Measurements from ENCODE around the gene CFAP410.

Gene CFAP410

DNA sequence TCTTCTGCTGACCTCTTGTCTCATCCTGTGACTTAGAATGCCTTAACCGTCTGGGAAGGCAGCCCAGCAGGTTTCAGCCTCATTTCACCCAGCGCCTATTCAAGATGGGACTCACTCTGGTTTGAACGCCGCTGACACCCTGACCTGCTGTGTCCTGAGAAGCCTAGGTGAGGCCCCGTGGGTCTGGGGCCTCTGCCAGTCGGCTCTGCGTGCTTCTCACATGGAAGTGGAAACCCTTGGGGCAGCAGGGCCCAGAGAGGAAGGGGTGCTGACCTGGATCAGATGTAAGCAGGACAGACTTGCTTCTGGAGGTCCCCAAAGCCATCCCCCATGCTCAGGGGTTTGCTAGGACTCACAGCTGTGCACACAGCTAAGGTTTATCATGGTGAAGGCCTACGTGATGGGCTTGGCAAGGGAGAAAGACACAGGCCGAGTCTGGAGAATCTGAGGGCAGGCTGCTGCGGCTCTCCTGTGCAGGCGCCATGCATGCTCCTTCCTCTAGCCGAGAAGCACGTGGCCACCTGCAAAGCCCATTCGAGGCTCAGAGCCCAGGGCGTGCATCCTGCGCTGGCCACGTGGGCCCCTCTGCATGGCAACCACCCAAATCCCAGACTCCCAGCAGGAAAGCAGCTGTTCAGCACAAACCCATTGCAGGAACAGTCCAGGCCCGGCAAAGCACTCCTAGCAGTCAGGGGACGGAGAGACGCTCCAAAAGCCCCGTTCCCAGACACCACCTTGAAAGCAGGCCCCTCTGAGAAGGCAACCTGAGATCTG lies 18.1 kb upstream of the CFAP410 start:
- Histone ChIP-seq H3K36me3 (replicated peaks; ENCODE audit: insufficient read depth, low read length) (no peaks in the 10 kb centered on the region), H3K9me3 (replicated peaks; ENCODE audit: insufficient read depth, low read length) (no peaks in the 10 kb centered on the region), H3K9me2 (replicated peaks; ENCODE audit: insufficient read depth, low read length) (no peaks in the 10 kb centered on the region), H3K4me1 (ENCODE audit: low read length) (no peaks in the 10 kb centered on the region; the same call in 1 of the 2 replicates), H3K79me2 (ENCODE audit: low read length) (no peaks in the 10 kb centered on the region), H3K4me2 (ENCODE audit: low read depth, low read length) (no peak overlapping the region), H4K20me1 (ENCODE audit: insufficient read depth, low read length) (no peaks in the 10 kb centered on the region), H3K27ac (ENCODE audit: low read length) (no peak overlapping the region), H2AFZ (ENCODE audit: low read length) (no peak overlapping the region), H3K4me3 (ENCODE audit: low read length) (no peak overlapping the region), H3K9ac (ENCODE audit: low read length) (no peak overlapping the region), H3K27me3 (replicated peaks; ENCODE audit: insufficient read depth, low read length) (peaks cover 96% of the 10 kb centered on the region), H3F3A (ENCODE audit: insufficient read depth, low read length) (no peaks in the 10 kb centered on the region)
- DNase-seq, result no peak
- no peak for TF ChIP-seq EZH2 (optimal IDR thresholded peaks at IDR 0.05; ENCODE audit: low read depth, low read length)
- TF ChIP-seq, protein P1, sequence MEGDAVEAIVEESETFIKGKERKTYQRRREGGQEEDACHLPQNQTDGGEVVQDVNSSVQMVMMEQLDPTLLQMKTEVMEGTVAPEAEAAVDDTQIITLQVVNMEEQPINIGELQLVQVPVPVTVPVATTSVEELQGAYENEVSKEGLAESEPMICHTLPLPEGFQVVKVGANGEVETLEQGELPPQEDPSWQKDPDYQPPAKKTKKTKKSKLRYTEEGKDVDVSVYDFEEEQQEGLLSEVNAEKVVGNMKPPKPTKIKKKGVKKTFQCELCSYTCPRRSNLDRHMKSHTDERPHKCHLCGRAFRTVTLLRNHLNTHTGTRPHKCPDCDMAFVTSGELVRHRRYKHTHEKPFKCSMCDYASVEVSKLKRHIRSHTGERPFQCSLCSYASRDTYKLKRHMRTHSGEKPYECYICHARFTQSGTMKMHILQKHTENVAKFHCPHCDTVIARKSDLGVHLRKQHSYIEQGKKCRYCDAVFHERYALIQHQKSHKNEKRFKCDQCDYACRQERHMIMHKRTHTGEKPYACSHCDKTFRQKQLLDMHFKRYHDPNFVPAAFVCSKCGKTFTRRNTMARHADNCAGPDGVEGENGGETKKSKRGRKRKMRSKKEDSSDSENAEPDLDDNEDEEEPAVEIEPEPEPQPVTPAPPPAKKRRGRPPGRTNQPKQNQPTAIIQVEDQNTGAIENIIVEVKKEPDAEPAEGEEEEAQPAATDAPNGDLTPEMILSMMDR (IDR thresholded peaks at IDR 0.05; ENCODE audit: low read length), result no peak
- no peak for TF ChIP-seq EZH2phosphoT487 (IDR thresholded peaks at IDR 0.05; ENCODE audit: low read length)

DNA sequence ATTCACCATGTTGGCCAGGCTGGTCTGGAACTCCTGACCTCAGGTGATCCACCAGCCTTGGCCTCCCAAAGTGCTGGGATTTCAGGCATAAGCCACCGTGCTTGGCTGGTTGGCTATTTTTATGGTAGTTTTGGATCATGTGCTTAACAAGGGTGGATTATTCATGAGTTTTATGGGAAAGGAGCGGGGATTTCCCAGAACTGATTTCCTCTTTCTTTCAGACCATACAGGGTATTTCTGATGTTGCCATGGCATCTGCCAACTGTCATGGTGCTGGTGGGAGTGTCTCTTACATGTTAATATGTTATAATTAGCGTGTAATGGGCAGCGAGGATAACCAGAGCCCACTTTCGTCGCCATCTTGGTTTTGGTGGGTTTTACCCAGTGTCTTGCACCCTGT lies 17.4 kb upstream of the CFAP410 start:
- Histone ChIP-seq H3K27ac (ENCODE audit: low read length) (no peak overlapping the region), H3K4me1 (ENCODE audit: low read length) (no peaks in the 10 kb centered on the region; the same call in 1 of the 2 replicates), H2AFZ (ENCODE audit: low read length) (no peak overlapping the region), H3F3A (ENCODE audit: insufficient read depth, low read length) (no peaks in the 10 kb centered on the region), H3K27me3 (replicated peaks; ENCODE audit: insufficient read depth, low read length) (peaks cover 96% of the 10 kb centered on the region), H3K36me3 (replicated peaks; ENCODE audit: insufficient read depth, low read length) (no peaks in the 10 kb centered on the region), H3K9ac (ENCODE audit: low read length) (no peak overlapping the region), H3K9me2 (replicated peaks; ENCODE audit: insufficient read depth, low read length) (no peaks in the 10 kb centered on the region), H3K4me3 (ENCODE audit: low read length) (no peak overlapping the region), H3K4me2 (ENCODE audit: low read depth, low read length) (no peak overlapping the region), H4K20me1 (ENCODE audit: insufficient read depth, low read length) (no peaks in the 10 kb centered on the region), H3K9me3 (replicated peaks; ENCODE audit: insufficient read depth, low read length) (no peaks in the 10 kb centered on the region), H3K79me2 (ENCODE audit: low read length) (no peaks in the 10 kb centered on the region)
- TF ChIP-seq EZH2phosphoT487 (IDR thresholded peaks at IDR 0.05; ENCODE audit: low read length), result no peak
- TF ChIP-seq, protein P1 (IDR thresholded peaks at IDR 0.05; ENCODE audit: low read length), result no peak
- TF ChIP-seq EZH2 (optimal IDR thresholded peaks at IDR 0.05; ENCODE audit: low read depth, low read length), result no peak
- DNase-seq, result no peak

DNA sequence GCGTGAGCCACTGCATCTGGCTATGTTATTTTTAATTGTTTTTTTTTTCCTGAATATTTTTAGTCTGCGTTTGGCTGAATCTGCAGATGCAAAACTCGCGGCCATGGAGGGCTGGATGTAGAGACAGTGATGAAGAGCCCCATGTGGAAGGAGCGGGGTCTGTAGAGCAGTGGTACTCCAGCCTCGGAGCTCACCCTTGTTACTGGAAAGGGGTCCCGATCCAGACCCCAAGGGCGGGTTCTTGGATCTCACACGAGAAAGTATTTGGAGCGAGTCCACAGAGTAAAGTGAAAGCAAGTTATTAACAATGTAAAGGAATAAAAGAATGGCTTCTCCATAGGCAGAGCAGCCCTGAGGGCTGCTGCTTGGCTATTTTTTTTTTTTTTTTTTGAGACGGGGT lies 17.0 kb upstream of the CFAP410 start:
- Histone ChIP-seq H3K9me3 (replicated peaks; ENCODE audit: insufficient read depth, low read length) (no peaks in the 10 kb centered on the region), H3K9me2 (replicated peaks; ENCODE audit: insufficient read depth, low read length) (no peaks in the 10 kb centered on the region), H2AFZ (ENCODE audit: low read length) (no peak overlapping the region), H3K27me3 (replicated peaks; ENCODE audit: insufficient read depth, low read length) (peaks cover 96% of the 10 kb centered on the region), H3K36me3 (replicated peaks; ENCODE audit: insufficient read depth, low read length) (no peaks in the 10 kb centered on the region), H3F3A (ENCODE audit: insufficient read depth, low read length) (no peaks in the 10 kb centered on the region), H3K4me3 (ENCODE audit: low read length) (no peak overlapping the region), H3K4me2 (ENCODE audit: low read depth, low read length) (no peak overlapping the region), H3K27ac (ENCODE audit: low read length) (no peak overlapping the region), H4K20me1 (ENCODE audit: insufficient read depth, low read length) (no peaks in the 10 kb centered on the region), H3K79me2 (ENCODE audit: low read length) (no peaks in the 10 kb centered on the region), H3K4me1 (ENCODE audit: low read length) (no peaks in the 10 kb centered on the region; the same call in 1 of the 2 replicates), H3K9ac (ENCODE audit: low read length) (no peak overlapping the region)
- DNase-seq, result no peak
- TF ChIP-seq, protein P1 (IDR thresholded peaks at IDR 0.05; ENCODE audit: low read length), result no peak
- TF ChIP-seq EZH2phosphoT487 (IDR thresholded peaks at IDR 0.05; ENCODE audit: low read length), result no peak
- TF ChIP-seq EZH2 (optimal IDR thresholded peaks at IDR 0.05; ENCODE audit: low read depth, low read length), result no peak

All from MM.1S (cell line).